Head of caudate nucleus (tissue), 42 donors: ENCODE measurements around the gene EPHB6.
A peak's percentile ranks its signal among the peaks of the same experiment; 100 is the strongest.

Source experiments
- DNase-seq, 42 donors: peaks; one replicate each; pipeline versions ENCODE4 v3.0.0 to v3.0.0-alpha.2; 2020 to 2021; ENCODE audit warnings: mixed read lengths in 7 of 42
- intact Hi-C: fragments of 100-400 bp; cut with DNase I; formaldehyde crosslinking; loops from one replicate; pipeline ENCODE4 v1.15.0; 2022

The EPHB6 gene

GRCh38 chr7:142873281-142873784 lies 18.5 kb downstream of the EPHB6 start:
- DNase-seq, result peak in 10 of 42 donors; percentile 11 to 64 (median 52)

DNA sequence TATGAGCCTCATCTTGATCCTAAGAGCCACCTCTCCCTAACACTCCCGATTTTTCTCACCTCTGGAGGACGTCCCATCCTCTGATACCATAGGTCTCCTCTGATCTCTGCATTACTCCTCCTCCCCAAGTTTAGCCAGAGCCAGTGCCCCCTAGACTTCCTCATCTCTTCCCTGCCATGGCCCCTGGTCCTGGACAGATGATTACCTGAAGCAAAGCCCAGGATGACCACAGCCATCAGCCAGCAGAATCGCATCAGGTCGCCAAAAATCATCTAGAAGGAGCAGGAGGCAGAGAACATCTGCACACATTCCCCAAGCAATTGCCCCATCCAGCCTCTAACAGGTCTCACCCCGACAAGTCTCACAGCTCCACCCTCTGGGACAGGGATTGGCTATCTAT lies 19.0 kb downstream of the EPHB6 start:
- DNase-seq, result peak in 1 of 42 donors; percentile 22
- intact Hi-C loops, result no loop called here

More at GRCh38 chr7:142873281-142873784, 18.5 kb downstream of the EPHB6 start:
- intact Hi-C loops, result no loop called here

DNA sequence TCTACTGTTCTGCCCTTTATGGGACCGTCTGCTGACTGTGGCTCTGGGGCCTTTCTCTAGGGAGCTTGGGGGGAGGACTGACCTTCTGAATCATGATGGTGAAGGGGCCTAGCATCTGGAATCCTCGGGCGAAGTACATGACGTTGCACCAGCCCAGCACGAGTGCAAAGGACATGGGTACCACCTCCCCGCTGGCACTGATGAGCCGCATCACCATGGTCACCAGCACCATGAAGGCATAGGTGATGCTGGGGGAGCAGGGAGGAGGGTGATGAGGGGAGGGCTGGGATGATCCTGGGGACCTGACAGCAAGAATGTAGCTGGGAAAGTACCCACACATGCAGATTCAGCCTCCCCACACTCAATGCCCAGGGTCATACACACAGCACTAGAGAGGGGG lies 19.5 kb downstream of the EPHB6 start:
- DNase-seq, result peak in 2 of 42 donors; percentile 14 to 43
- intact Hi-C loops, result no loop called here

DNA sequence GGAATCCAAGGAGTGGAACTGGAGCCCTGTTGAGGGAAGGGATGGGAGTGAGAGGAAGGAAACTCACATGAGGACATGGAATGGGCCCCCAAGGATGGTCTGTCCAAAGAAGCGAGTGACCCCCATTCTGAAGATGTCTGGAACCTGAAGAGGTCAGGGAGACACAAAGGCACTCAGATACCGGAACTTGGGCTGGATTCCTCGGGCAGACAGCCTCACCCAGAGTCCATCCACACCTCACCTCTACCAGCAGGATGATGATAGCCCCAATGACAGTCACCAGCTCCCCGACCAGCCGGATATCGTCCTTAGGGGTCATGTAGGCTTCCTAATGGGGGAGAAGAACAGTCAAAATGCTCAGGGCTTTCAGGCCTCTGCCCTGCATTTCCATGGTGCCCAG lies 20.0 kb downstream of the EPHB6 start:
- DNase-seq, result peak in 3 of 42 donors; percentile 8 to 37 (median 26)
- intact Hi-C loops, result no loop called here

GRCh38 chr7:142875456-142875855 lies 20.6 kb downstream of the EPHB6 start:
- DNase-seq, result peak in 4 of 42 donors; percentile 23 to 41 (median 35)

GRCh38 chr7:142876236-142876960 lies 21.5 kb downstream of the EPHB6 start:
- intact Hi-C loops, result no loop called here
- peak in 4 of 42 donors; percentile 9 to 33 (median 24) for DNase-seq

More at GRCh38 chr7:142875456-142875855, 20.6 kb downstream of the EPHB6 start:
- intact Hi-C loops, result no loop called here

GRCh38 chr7:142876991-142877910 lies 22.4 kb downstream of the EPHB6 start:
- DNase-seq, result peak in 4 of 42 donors; percentile 9 to 33 (median 17)
- intact Hi-C loops, result no loop called here

- intact Hi-C loops, result no loop called here
- DNase-seq, result peak in 2 of 42 donors; percentile 9 to 23
Observed at GRCh38 chr7:142878315-142878714, 23.4 kb downstream of the EPHB6 start.

- no peak for DNase-seq
- intact Hi-C loops, result no loop called here
Observed at GRCh38 chr7:142879060-142879459, 24.2 kb downstream of the EPHB6 start.

DNA sequence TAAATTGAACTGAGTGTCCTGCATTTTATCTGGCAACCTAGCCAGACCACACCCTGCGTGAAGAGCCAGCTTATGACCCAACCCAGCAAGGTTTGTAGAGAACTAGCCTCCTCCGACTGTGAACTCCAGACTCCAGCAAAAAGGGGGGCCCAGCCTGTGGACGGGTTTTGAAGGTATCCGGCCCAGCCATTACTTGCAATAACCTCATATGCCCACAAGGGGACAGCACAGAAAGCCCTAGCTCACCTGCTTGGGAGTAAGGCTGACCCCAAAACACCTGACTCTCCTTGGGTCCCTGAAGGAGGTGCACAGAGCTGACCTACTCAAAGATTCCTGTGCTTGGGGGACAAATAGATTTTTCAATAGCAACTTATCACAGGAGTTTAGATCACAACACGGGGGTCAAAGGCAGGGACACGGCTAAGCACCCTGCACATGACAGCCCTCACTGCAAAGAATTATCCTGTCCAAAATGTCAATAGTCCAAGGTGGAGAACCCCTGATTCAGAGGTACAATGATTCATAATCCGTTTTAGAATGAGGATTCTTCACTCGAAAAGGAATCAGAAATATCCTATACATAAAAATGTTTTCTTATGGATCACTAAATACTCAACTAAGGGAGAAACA lies 26.1 kb downstream of the EPHB6 start:
- DNase-seq, result peak in 4 of 42 donors; percentile 30 to 68 (median 51)
- intact Hi-C loops, result no loop called here

DNA sequence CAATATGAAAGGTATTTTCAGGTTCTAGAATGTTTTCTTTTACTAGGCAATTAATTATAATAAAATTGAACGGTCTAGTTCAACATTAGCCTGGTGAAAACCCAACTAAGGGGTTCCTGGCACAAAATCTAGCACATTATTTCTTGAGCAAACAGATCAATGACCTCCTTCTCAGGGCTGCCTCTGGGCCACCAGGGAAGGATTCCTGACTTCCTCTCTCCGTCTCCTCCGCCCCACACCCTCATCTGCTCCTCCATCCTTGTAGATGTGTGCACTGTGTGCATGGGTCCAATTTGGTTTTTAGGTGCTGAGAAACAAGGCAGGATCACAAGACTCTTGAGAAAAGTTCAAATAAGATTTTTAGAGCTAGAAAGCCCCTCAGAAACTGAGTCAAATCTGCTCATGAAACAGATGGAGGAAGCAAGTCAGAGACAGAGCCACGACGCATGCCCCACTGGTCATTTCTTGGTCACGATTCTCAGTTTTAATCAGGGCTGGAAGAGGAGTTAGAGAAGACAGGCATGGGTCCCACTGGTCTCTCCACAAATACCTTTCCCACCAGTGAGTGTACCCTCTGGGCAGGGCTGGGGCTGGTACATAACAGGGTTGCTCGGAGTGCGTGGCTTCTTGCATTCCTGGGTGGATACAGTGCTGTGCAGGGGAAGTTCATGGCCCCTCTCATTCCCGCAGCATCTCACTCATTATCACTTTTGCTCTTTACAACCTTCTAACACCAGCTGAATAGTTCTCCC lies 26.9 kb downstream of the EPHB6 start:
- intact Hi-C loops, result no loop called here
- DNase-seq, result peak in 3 of 42 donors; percentile 22 to 28 (median 26)

GRCh38 chr7:142882338-142882678 lies 27.4 kb downstream of the EPHB6 start:
- DNase-seq, result peak in 3 of 42 donors; percentile 21 to 26 (median 25)
- intact Hi-C loops, result no loop called here

GRCh38 chr7:142883145-142883544 lies 28.3 kb downstream of the EPHB6 start:
- intact Hi-C loops, result no loop called here
- peak in 3 of 42 donors; percentile 6 to 28 (median 16) for DNase-seq

- DNase-seq, result peak in 3 of 42 donors; percentile 15 to 22 (median 19)
- intact Hi-C loops, result no loop called here
Observed at GRCh38 chr7:142883571-142884285, 28.9 kb downstream of the EPHB6 start.

DNA sequence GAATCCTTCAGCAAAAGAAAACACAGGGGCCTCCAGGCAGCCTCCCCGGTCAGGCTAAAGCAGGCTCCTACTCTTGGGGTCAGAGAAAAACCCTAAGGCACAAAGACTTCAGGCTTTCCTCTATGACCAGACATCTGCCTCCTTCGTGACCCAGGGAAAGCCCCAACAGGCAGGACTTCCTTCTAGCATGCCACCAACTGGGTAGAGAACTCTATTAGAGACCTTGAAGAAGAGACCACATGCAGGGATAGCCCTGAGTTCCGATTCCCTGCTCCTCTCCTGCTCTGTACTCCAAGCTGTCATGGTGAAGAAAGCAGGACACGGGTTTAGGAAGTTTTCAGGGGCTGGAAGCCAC lies 29.4 kb downstream of the EPHB6 start:
- intact Hi-C loops, result no loop called here
- DNase-seq, result peak in 2 of 42 donors; percentile 18 to 25

DNA sequence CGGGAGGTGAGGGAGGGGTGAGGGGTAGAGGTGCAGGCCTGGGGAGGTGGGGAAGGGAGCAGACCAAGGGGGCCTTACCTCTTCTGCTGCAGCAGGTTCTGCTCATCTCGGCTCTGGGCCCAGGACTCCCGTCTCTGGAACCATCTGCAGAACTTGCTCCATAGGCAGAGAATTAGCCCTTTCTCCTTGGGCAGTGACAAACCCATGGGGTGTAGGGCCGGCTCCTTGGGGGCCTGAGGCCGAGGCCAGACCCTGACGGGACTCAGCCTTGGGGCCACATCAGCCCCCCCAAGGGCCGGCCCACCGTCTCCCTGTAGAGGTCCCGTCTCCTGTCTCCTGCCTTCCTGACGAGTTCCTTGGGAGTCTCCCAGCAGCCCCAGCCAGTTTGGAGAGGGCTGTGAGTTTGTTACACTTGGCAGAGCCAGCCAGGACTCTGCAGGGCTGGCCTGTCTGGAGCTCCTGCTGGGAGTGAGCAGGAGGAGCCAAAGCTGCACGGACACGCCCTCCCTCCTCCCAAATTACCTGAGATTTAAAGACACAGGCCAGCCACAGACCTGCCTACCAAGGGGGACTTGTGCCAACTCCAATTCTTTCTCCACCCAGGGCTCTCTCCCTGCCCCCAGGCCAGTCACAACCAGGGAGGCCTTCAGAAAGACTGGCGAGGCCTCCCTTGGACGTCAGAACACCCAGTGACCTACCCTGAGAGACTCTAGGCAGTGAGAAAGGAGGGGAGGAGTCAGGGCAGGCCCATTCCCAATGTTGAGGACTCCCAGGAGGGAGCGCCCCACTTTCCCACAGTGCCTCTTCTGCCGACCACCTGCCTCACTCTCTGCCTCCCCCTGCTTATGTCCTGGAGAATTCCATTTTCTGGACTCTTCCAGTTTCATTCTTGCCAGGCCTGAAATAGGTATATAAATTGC lies 30.7 kb downstream of the EPHB6 start, which contains the start of gene TRPV6:
TSS of gene TRPV6 (minus strand) at position 435 of the 920 bp plus-strand sequence.
- DNase-seq, result peak in 2 of 42 donors; percentile 22 to 31
- intact Hi-C loops, result no loop called here

DNA sequence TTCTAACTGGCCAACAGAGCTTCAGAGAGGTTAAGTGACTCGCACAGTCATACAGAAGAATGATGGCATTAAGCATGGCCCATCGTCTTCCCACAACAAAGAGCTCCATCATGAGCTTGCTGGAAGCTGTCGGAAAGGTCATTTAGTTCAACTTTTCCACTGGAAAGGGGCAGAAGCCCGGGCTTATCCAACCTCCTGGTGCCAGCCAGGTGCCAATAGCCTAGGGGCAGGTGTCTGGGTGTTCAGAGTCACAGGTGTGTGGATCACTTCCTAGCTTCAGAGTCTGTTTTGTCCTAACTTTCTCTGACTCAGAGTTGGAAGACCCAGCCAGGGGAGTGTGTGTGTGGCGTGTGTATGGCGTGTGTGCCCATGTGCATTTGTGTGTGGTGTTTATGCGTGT lies 32.0 kb downstream of the EPHB6 start:
- intact Hi-C loops, result no loop called here
- peak in 1 of 42 donors; percentile 19 for DNase-seq
